Adrenal gland (tissue), 5 donors: ENCODE data around the gene SPANXN4.

Experiments used
- POLR2A ChIP-seq, 2 donors: fragments of 450-650 bp; IDR thresholded peaks; one replicate each; pipeline ENCODE4 v1.6.1; 2017; ENCODE audit warnings: antibody characterized with exemption in 2 of 2, mild to moderate bottlenecking in 2 of 2, moderate library complexity in 1 of 2
- TF ChIP-seq, protein P1 (sequence below), 6 experiments: fragments of 450-650 bp in 4 of 6; fragments of 200-600 bp in 2 of 6; sonication (generic) in 1 of 6; IDR thresholded peaks; 1 replicate in 5 of 6; 2 replicates in 1 of 6; pipeline versions ENCODE4 v1.5.1 to v1.8.0; 2016 to 2021; ENCODE audit warnings: antibody characterized with exemption in 6 of 6, mild to moderate bottlenecking in 2 of 6, moderate library complexity in 1 of 6
- donor health status: DM: no; HTN: no; CAD: no.

DNA sequence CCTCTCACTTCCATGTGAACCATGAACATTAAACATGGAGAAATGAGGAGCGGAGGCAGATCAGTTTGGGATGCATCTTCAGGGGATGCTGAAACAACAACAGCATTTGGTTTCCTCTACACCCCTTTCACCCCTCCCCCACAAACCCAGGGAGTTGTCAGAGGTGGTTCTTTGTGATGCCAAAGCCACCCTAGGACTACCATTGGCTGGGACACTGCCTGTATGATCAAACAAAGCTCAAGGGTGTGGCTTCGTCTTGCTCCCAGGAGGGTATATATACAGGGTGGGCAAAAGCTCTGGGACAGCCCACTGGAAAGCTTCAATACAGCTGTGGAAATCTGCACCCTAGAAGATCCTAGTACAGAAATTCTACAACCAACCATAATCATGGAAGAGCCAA lies at the start of gene SPANXN4:
- TF ChIP-seq, protein P1, sequence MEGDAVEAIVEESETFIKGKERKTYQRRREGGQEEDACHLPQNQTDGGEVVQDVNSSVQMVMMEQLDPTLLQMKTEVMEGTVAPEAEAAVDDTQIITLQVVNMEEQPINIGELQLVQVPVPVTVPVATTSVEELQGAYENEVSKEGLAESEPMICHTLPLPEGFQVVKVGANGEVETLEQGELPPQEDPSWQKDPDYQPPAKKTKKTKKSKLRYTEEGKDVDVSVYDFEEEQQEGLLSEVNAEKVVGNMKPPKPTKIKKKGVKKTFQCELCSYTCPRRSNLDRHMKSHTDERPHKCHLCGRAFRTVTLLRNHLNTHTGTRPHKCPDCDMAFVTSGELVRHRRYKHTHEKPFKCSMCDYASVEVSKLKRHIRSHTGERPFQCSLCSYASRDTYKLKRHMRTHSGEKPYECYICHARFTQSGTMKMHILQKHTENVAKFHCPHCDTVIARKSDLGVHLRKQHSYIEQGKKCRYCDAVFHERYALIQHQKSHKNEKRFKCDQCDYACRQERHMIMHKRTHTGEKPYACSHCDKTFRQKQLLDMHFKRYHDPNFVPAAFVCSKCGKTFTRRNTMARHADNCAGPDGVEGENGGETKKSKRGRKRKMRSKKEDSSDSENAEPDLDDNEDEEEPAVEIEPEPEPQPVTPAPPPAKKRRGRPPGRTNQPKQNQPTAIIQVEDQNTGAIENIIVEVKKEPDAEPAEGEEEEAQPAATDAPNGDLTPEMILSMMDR (IDR thresholded peaks at IDR 0.05), result no peak
- TF ChIP-seq POLR2A (IDR thresholded peaks at IDR 0.05), result no peak
